HEK293T (cell line): ENCODE data around the gene CPEB1.

Experiments
- CTCF ChIA-PET: fragments of 350-600 bp; formaldehyde crosslinking; extraction: SDS; loops from one replicate; lab custom pipeline; 2021; ENCODE audit warnings: antibody characterized with exemption, inconsistent platforms; lab: Yijun Ruan, JAX
- POLR2A ChIA-PET: fragments of 350-600 bp; formaldehyde crosslinking; extraction: SDS; loops from one replicate; lab custom pipeline; 2020; ENCODE audit warnings: antibody characterized with exemption, inconsistent platforms; lab: Yijun Ruan, JAX
- DNase-seq: peaks from one replicate; pipeline ENCODE4 v3.0.0; 2012; ENCODE audit warnings: mixed read lengths; ENCODE audit errors: extremely low spot score
- ARNT ChIP-seq: fragments of 450-650 bp; IDR thresholded peaks from 2 replicates; pipeline ENCODE4 v1.6.1; 2017; ENCODE audit warnings: mild to moderate bottlenecking
- BHLHE40 ChIP-seq: fragments of 450-650 bp; IDR thresholded peaks from 2 replicates; pipeline ENCODE4 v1.6.1; 2016; ENCODE audit warnings: mild to moderate bottlenecking, moderate library complexity, borderline replicate concordance
- CTBP1 ChIP-seq: fragments of 450-650 bp; IDR thresholded peaks from 2 replicates; pipeline ENCODE4 v1.6.1; 2016; ENCODE audit warnings: borderline replicate concordance
- ELF4 ChIP-seq: fragments of 450-650 bp; IDR thresholded peaks from 2 replicates; pipeline ENCODE4 v1.6.1; 2017; ENCODE audit warnings: antibody characterized with exemption
- FOXA1 ChIP-seq: fragments of 450-650 bp; IDR thresholded peaks from 2 replicates; pipeline ENCODE4 v1.6.1; 2016; ENCODE audit warnings: mild to moderate bottlenecking
- FOXK2 ChIP-seq: fragments of 450-650 bp; IDR thresholded peaks from 2 replicates; pipeline ENCODE4 v1.6.1; 2016; ENCODE audit warnings: mild to moderate bottlenecking
- FOXM1 ChIP-seq: fragments of 450-650 bp; IDR thresholded peaks from 2 replicates; pipeline ENCODE4 v1.6.1; 2017; ENCODE audit warnings: mild to moderate bottlenecking, borderline replicate concordance
- HDGF ChIP-seq: fragments of 450-650 bp; IDR thresholded peaks from 2 replicates; pipeline ENCODE4 v1.6.1; 2017; ENCODE audit warnings: antibody characterized with exemption, borderline replicate concordance
- L3MBTL2 ChIP-seq: fragments of 450-650 bp; conservative IDR thresholded peaks from 2 replicates; pipeline ENCODE4 v1.6.1; 2016; ENCODE audit warnings: mild to moderate bottlenecking
- LEF1 ChIP-seq: fragments of 450-650 bp; IDR thresholded peaks from 2 replicates; pipeline ENCODE4 v1.6.1; 2017; ENCODE audit warnings: mild to moderate bottlenecking, borderline replicate concordance
- NFRKB ChIP-seq: fragments of 450-650 bp; IDR thresholded peaks from 2 replicates; pipeline ENCODE4 v1.6.1; 2016; ENCODE audit warnings: mild to moderate bottlenecking, moderate library complexity
- SP1 ChIP-seq: fragments of 450-650 bp; IDR thresholded peaks from 2 replicates; pipeline ENCODE4 v1.6.1; 2017
- SUZ12 ChIP-seq: fragments of 450-650 bp; IDR thresholded peaks from 2 replicates; pipeline ENCODE4 v1.6.1; 2016; ENCODE audit warnings: mild to moderate bottlenecking
- TARDBP ChIP-seq: fragments of 450-650 bp; IDR thresholded peaks from 2 replicates; pipeline ENCODE4 v1.6.1; 2016
- ZNF384 ChIP-seq: fragments of 450-650 bp; IDR thresholded peaks from 2 replicates; pipeline ENCODE4 v1.6.1; 2016
- TF ChIP-seq, protein P1 (sequence below): fragments of 450-650 bp; IDR thresholded peaks from 2 replicates; pipeline ENCODE4 v1.6.1; 2016

Gene CPEB1

GRCh38 chr15:82664021-82664420, 16.9 kb upstream of the CPEB1 start:
- TF ChIP-seq LEF1 (no peak), ARNT (no peak)
- POLR2A ChIA-PET, result interaction anchor here (1.2 kb wide), 1 partner anchor 124 kb away, joined by 3 read pairs; the partner anchor contains the start of gene RPS17
- CTCF ChIA-PET, result interaction anchor here (0.6 to 0.7 kb wide), 2 partner anchors 14 to 60 kb away, joined by 4 read pairs; no protein-coding TSS in a partner anchor
- DNase-seq, result no peak

GRCh38 chr15:82663186-82663600, 16.0 kb upstream of the CPEB1 start:
- ChIA-PET CTCF (no interaction called here), POLR2A (no interaction called here)
- peak; percentile 81 for DNase-seq
- TF ChIP-seq LEF1 (no peak), L3MBTL2 (peak; percentile 84)

GRCh38 chr15:82662641-82663040, 15.5 kb upstream of the CPEB1 start:
- no peak for DNase-seq
- TF ChIP-seq L3MBTL2, result no peak
- TF ChIP-seq SUZ12, result no peak
- TF ChIP-seq SP1, result no peak
- no peak for TF ChIP-seq LEF1
- TF ChIP-seq CTBP1, result no peak
- TF ChIP-seq ELF4, result no peak
- TF ChIP-seq, protein P1, sequence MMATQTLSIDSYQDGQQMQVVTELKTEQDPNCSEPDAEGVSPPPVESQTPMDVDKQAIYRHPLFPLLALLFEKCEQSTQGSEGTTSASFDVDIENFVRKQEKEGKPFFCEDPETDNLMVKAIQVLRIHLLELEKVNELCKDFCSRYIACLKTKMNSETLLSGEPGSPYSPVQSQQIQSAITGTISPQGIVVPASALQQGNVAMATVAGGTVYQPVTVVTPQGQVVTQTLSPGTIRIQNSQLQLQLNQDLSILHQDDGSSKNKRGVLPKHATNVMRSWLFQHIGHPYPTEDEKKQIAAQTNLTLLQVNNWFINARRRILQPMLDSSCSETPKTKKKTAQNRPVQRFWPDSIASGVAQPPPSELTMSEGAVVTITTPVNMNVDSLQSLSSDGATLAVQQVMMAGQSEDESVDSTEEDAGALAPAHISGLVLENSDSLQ, result no peak
- TF ChIP-seq TARDBP, result no peak
- no peak for TF ChIP-seq ARNT
- TF ChIP-seq NFRKB, result no peak
- TF ChIP-seq FOXM1, result no peak
- TF ChIP-seq BHLHE40, result no peak
- no peak for TF ChIP-seq FOXK2
- TF ChIP-seq ZNF384, result no peak
- no peak for TF ChIP-seq HDGF
- TF ChIP-seq FOXA1, result no peak
- ChIA-PET POLR2A (no interaction called here), CTCF (no interaction called here)

DNA sequence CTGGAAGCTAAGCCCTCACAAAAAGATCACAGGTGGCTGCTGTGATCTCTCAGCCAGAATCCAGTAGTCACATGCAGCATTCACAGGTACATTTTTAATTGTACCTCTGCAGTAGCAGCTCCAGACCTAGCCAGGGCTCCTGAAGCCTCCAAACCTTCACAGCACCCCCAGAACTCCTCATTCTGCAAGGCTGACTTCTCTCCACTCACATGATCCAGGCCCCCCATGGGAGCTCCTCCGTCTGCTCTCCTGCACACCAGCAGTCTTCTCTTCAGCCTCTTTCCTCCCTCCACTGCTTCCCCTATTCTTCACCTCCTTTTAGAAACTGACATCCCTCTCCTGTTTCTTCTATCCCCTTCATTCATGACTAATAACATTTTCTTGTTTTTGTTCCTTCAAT, 13.2 kb upstream of the CPEB1 start:
- POLR2A ChIA-PET, result no interaction called here
- CTCF ChIA-PET, result no interaction called here
- DNase-seq, result no peak
- TF ChIP-seq L3MBTL2 (no peak), FOXM1 (no peak), SP1 (no peak), FOXK2 (no peak), BHLHE40 (no peak), ZNF384 (no peak), LEF1 (no peak), CTBP1 (no peak), ELF4 (no peak), TARDBP (no peak), ARNT (no peak), FOXA1 (no peak), SUZ12 (no peak), HDGF (no peak), NFRKB (no peak)
- TF ChIP-seq, protein P1, result no peak

- DNase-seq, result no peak
- POLR2A ChIA-PET, result no interaction called here
- no peak for TF ChIP-seq FOXA1
- no peak for TF ChIP-seq FOXM1
- TF ChIP-seq HDGF, result no peak
- no peak for TF ChIP-seq BHLHE40
- no peak for TF ChIP-seq FOXK2
- TF ChIP-seq CTBP1, result no peak
- TF ChIP-seq TARDBP, result no peak
- TF ChIP-seq, protein P1, result no peak
- TF ChIP-seq L3MBTL2, result no peak
- TF ChIP-seq SUZ12, result no peak
- TF ChIP-seq ELF4, result no peak
- TF ChIP-seq SP1, result no peak
- TF ChIP-seq LEF1, result no peak
- no peak for TF ChIP-seq ARNT
- no peak for TF ChIP-seq ZNF384
- no peak for TF ChIP-seq NFRKB
- CTCF ChIA-PET, result no interaction called here
These were observed 9.6 kb upstream of the CPEB1 start for GRCh38 chr15:82656641-82657266.

GRCh38 chr15:82655606-82656005, 8.4 kb upstream of the CPEB1 start:
- DNase-seq, result no peak
- ChIA-PET CTCF (no interaction called here), POLR2A (interaction anchor here (0.6 kb wide), 1 partner anchor 95 kb away, joined by 3 read pairs; no protein-coding TSS in a partner anchor)
- TF ChIP-seq FOXA1 (no peak), NFRKB (no peak), SUZ12 (no peak), HDGF (no peak), FOXM1 (no peak), SP1 (no peak)
